HPDE6-E6E7 (cell line): ENCODE results near the gene MITF.

ENCODE experiments used
- DNase-seq: peaks from one replicate; pipeline ENCODE4 v3.0.0; 2011; ENCODE audit warnings: missing footprints; ENCODE audit errors: extremely low spot score

Gene MITF

GRCh38 chr3:69739204-69740102 is at the start of gene MITF:
Gene MITF, plus strand, starts transcription at chr3:69739464. Its CDS starts 134 bp downstream, at chr3:69739598.
- peak; percentile 54 for DNase-seq

GRCh38 chr3:69691860-69692259 is 47.4 kb upstream of the MITF start:
- no peak for DNase-seq

GRCh38 chr3:69692761-69693160 is 46.5 kb upstream of the MITF start:
- DNase-seq, result no peak

GRCh38 chr3:69695443-69695842 is 43.8 kb upstream of the MITF start:
- no peak for DNase-seq

GRCh38 chr3:69695933-69696332 is 43.3 kb upstream of the MITF start:
- DNase-seq, result no peak

- no peak for DNase-seq
Measured at GRCh38 chr3:69696367-69696766, 42.9 kb upstream of the MITF start.

GRCh38 chr3:69697381-69697780 is 41.9 kb upstream of the MITF start:
- no peak for DNase-seq

GRCh38 chr3:69698728-69699127 is 40.5 kb upstream of the MITF start:
- DNase-seq, result no peak

GRCh38 chr3:69699183-69699582 is 40.1 kb upstream of the MITF start:
- DNase-seq, result no peak

- DNase-seq, result no peak
Measured at GRCh38 chr3:69700949-69701348, 38.3 kb upstream of the MITF start.

- no peak for DNase-seq
Measured at GRCh38 chr3:69710153-69710977, 28.9 kb upstream of the MITF start.

GRCh38 chr3:69712269-69712668 is 27.0 kb upstream of the MITF start:
- DNase-seq, result no peak

GRCh38 chr3:69712933-69713332 is 26.3 kb upstream of the MITF start:
- no peak for DNase-seq

- no peak for DNase-seq
Measured at GRCh38 chr3:69715204-69715603, 24.1 kb upstream of the MITF start.

GRCh38 chr3:69716119-69716518 is 23.1 kb upstream of the MITF start:
- no peak for DNase-seq

GRCh38 chr3:69718866-69719586 is 20.2 kb upstream of the MITF start:
- DNase-seq, result no peak

GRCh38 chr3:69719587-69720122 is 19.6 kb upstream of the MITF start:
- DNase-seq, result no peak

- no peak for DNase-seq
Measured at GRCh38 chr3:69720824-69721223, 18.4 kb upstream of the MITF start.

GRCh38 chr3:69723389-69723788 is 15.9 kb upstream of the MITF start:
- no peak for DNase-seq

GRCh38 chr3:69724722-69725435 is 14.4 kb upstream of the MITF start:
- DNase-seq, result no peak

- DNase-seq, result no peak
Measured at GRCh38 chr3:69725994-69726571, 13.2 kb upstream of the MITF start.
